Type B pancreatic cell (in vitro differentiated cells): Measurements from ENCODE around the gene ADGRB3. TPM values are rescaled to one million over a fixed set of nuclear protein-coding genes. Genes with fewer than 3 reads are reported as not detected.
A peak's percentile ranks its signal among the peaks of the same experiment; 100 is the strongest.
"Not testable (repeated sequence)": the region's sequence is repeated elsewhere in the genome, so short reads cannot be mapped to it uniquely, and the experiment has no call there.

Experiments
- DNase-seq: peaks from one replicate; pipeline ENCODE4 v3.0.0; 2021; ENCODE audit warnings: mixed read lengths; ENCODE audit not compliant: unreplicated experiment; ENCODE audit errors: extremely low spot score
- H3K27ac Mint-ChIP-seq: 2 replicates; pipeline ENCODE4 v1.8.0; 2021; ENCODE audit warnings: mild to moderate bottlenecking, mixed read lengths
- H3K27me3 Mint-ChIP-seq: 2 replicates; pipeline ENCODE4 v1.8.0; 2021; ENCODE audit warnings: mixed read lengths
- H3K36me3 Mint-ChIP-seq: 2 replicates; pipeline ENCODE4 v1.8.0; 2021; ENCODE audit warnings: mixed read lengths
- H3K4me1 Mint-ChIP-seq: one replicate; pipeline ENCODE4 v1.8.0; 2021; ENCODE audit warnings: mixed read lengths; ENCODE audit not compliant: unreplicated experiment
- H3K4me3 Mint-ChIP-seq: 2 replicates; pipeline ENCODE4 v1.8.0; 2021; ENCODE audit warnings: mild to moderate bottlenecking, mixed read lengths
- H3K9me3 Mint-ChIP-seq: 2 replicates; pipeline ENCODE4 v1.8.0; 2021; ENCODE audit warnings: mixed read lengths
- total RNA-seq: library from RNA; stranded (reverse); gene quantifications from 2 replicates; pipeline ENCODE4 v1.2.1, GENCODE V29; 2021; ENCODE audit warnings: low replicate concordance
- TF ChIP-seq, protein P1 (sequence below): fragments of 200-600 bp; sonication (generic); conservative IDR thresholded peaks from 2 replicates; pipeline ENCODE4 v1.5.0; 2021; ENCODE audit warnings: antibody characterized with exemption, mild to moderate bottlenecking

The ADGRB3 gene
- total RNA-seq, 1 donor from 2014 or later: 2.0 TPM

DNA sequence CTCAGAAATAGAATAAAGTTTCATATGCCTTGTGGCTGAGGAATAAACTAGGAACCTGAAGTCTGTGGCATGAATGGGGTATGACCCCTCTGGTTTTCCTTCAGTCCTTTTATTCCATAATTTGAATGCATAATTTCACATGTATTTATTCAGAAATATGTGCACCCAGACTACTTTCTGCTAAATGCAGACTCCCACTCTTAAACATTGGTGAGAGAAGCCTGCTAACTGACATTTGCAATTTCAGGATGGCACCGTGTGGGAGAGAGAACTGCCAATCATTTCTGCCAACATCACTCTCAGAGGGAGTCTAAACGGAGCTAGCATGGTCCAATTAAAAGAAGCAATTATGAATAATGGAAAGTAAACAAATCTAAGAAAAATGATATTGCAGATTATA is 141.3 kb downstream of the ADGRB3 start:
- H3K9me3 Mint-ChIP-seq: no peaks in the 10 kb centered on the region
- peaks cover 4% of the 10 kb centered on the region for H3K27me3 Mint-ChIP-seq
- no peak overlapping the region for H3K27ac Mint-ChIP-seq
- H3K4me1 Mint-ChIP-seq: no peaks in the 10 kb centered on the region
- DNase-seq: no peak
- TF ChIP-seq, protein P1, sequence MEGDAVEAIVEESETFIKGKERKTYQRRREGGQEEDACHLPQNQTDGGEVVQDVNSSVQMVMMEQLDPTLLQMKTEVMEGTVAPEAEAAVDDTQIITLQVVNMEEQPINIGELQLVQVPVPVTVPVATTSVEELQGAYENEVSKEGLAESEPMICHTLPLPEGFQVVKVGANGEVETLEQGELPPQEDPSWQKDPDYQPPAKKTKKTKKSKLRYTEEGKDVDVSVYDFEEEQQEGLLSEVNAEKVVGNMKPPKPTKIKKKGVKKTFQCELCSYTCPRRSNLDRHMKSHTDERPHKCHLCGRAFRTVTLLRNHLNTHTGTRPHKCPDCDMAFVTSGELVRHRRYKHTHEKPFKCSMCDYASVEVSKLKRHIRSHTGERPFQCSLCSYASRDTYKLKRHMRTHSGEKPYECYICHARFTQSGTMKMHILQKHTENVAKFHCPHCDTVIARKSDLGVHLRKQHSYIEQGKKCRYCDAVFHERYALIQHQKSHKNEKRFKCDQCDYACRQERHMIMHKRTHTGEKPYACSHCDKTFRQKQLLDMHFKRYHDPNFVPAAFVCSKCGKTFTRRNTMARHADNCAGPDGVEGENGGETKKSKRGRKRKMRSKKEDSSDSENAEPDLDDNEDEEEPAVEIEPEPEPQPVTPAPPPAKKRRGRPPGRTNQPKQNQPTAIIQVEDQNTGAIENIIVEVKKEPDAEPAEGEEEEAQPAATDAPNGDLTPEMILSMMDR: no peak
- no peak overlapping the region for H3K4me3 Mint-ChIP-seq
- H3K36me3 Mint-ChIP-seq: no peaks in the 10 kb centered on the region

DNA sequence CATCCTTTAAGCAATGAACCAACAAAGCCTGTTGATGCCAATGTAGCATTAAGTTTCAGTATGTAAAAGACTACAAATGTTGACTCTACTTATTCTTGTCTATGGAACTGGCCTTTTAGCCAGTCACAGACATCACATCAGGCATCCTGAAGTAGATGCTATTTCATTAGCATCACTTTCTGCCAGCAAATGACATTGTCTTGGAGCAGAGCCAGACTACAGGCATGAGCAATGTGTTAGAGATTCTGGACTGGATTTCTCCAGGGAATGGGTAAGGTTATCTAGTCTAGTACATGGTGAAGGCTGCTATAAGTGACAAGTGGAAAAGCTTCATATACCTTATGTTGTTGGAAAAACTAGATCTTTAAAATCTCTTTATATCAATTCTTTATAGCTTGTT is 142.9 kb downstream of the ADGRB3 start:
- Mint-ChIP-seq H3K9me3 (no peaks in the 10 kb centered on the region), H3K4me3 (no peak overlapping the region)

DNA sequence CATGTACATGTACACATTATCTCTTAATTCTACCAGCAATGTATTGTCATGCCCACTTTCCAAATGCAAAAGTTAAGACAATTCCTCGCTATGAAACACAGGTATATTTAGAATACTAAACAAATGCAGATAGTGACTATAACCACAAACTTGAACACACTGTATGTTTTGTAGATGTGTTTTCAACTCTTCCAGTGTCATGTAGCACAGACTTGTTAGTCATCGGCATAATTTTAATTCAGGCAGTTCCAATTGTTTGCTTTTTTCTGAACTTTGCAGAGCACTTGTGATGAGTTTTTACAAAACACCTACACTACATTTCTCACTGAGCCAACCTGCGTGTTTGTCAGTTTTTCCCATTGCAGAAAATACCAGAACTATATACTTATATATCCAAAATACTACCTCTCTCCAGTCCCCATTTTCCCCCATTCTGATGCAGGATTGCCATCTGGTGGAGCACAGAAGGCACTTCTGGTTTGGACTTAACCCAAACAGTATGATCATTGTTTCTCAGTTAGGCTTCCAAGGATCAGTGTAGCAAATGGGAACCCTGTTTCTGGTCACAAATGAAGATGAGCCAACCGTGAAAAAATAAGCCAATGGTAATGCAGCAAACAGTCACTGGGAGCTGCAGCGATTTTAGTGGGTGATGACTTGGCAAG is 143.4 kb downstream of the ADGRB3 start:
- Mint-ChIP-seq H3K4me1 (peaks cover 3% of the 10 kb centered on the region), H3K27me3 (peaks cover 4% of the 10 kb centered on the region), H3K4me3 (no peak overlapping the region), H3K27ac (no peak overlapping the region), H3K36me3 (no peaks in the 10 kb centered on the region), H3K9me3 (peaks cover 3% of the 10 kb centered on the region)
- DNase-seq: no peak
- TF ChIP-seq, protein P1: peak; percentile 84

More for the DNA sequence above, 142.9 kb downstream of the ADGRB3 start:
- Mint-ChIP-seq H3K27ac (no peak overlapping the region), H3K36me3 (no peaks in the 10 kb centered on the region), H3K4me1 (no peaks in the 10 kb centered on the region), H3K27me3 (peaks cover 4% of the 10 kb centered on the region)
- TF ChIP-seq, protein P1: no peak
- DNase-seq: no peak

DNA sequence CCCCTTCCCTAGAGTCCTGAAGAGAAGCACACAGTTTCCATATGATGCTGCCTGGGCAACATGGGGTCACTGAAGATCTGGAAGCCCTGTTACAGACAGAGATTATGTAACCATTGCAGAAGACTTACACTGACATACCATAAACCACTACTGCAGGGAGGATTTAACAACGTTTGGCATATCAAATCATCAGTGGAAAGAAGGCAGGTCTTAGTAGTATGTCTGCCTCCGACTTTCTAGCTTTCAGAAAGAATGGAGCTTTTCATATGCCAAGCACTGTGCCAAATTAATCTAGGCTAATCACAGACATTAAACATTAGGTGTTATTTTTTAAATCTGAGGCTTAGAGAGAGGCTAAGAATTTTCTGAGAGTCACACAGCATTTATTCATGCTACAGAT is 144.3 kb downstream of the ADGRB3 start:
- TF ChIP-seq, protein P1: no peak
- Mint-ChIP-seq H3K4me1 (peaks cover 5% of the 10 kb centered on the region), H3K27ac (no peak overlapping the region), H3K4me3 (no peak overlapping the region), H3K9me3 (peaks cover 4% of the 10 kb centered on the region), H3K27me3 (peaks cover 4% of the 10 kb centered on the region), H3K36me3 (no peaks in the 10 kb centered on the region)
- DNase-seq: no peak

DNA sequence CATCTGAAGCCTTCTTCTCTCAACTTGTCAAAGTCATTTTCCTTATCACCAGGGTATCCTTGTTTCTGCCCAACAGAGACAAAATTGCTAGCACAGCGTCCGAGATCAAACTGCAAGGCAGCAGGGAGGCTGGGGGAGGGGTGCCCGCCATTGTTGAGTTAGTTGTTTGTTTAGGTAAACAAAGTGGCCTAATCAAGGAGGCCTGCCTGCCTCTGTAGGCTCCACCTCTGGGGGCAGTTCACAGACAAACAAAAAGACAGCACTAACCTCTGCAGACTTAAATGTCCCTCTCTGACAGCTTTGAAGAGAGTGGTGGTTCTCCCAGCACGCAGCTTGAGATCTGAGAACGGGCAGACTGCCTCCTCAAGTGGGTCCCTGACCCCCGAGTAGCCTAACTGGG is 155.0 kb downstream of the ADGRB3 start:
- not testable (repeated sequence) for H3K27me3 Mint-ChIP-seq, H3K27ac Mint-ChIP-seq, H3K36me3 Mint-ChIP-seq, H3K4me3 Mint-ChIP-seq, H3K9me3 Mint-ChIP-seq, H3K4me1 Mint-ChIP-seq, DNase-seq

DNA sequence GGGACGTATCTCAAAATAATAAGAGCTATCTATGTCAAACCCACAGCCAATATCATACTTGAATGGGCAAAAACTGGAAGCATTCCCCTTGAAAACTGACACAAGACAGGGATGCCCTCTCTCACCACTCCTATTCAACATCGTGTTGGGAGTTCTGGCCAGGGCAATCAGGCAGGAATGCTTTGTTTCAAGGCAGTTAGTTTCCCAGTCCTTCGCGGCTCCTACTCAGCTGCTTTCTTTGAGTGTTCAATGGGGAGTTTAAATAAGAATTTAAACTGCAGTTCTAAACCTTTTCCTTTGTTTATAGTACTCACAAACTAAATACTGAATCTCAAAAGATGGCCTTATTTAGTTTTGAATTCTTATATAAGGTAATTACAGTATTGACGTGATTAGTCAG is 179.9 kb downstream of the ADGRB3 start:
- not testable (repeated sequence) for DNase-seq, H3K27ac Mint-ChIP-seq, H3K9me3 Mint-ChIP-seq

DNA sequence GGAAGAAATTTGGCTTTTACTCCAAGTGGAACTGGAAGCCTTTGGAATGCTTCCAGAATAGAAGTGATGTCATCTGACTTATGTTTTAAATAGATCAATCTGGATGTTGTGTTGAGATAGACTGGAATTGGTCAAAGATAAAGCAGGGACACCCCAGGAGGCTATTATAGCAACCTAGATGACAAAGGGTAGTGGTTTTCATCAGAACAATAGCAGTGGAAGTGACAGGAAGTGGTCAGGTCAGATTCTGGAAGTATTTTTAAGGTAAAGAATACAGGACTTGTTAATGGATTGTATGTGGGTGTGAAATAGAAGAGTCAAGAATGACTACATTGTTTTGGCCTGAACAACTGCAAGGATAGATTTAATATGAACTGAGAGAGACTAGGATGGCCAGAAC is 191.4 kb downstream of the ADGRB3 start:
- Mint-ChIP-seq H3K27me3 (no peaks in the 10 kb centered on the region), H3K4me1 (peaks cover 5% of the 10 kb centered on the region), H3K27ac (no peak overlapping the region), H3K36me3 (no peaks in the 10 kb centered on the region), H3K4me3 (no peak overlapping the region), H3K9me3 (no peaks in the 10 kb centered on the region)
- TF ChIP-seq, protein P1: no peak
- DNase-seq: no peak

More for the DNA sequence above, 179.9 kb downstream of the ADGRB3 start:
- H3K36me3 Mint-ChIP-seq, H3K4me1 Mint-ChIP-seq, H3K27me3 Mint-ChIP-seq, H3K4me3 Mint-ChIP-seq: not testable (repeated sequence)
